Central memory CD4-positive, alpha-beta T cell (primary cell): Measurements from ENCODE around the gene CNPPD1.

Experiments
- DNase-seq: peaks from one replicate; pipeline ENCODE4 v3.0.0; 2022
- total RNA-seq, 3 experiments: gene quantifications; one replicate each; lab custom pipeline; 2026; lab: John Stamatoyannopoulos, UW

The CNPPD1 gene
- total RNA-seq, result 40.3 to 108 (median 80.2) reads per million in 3 experiments

- peak; percentile 89 for DNase-seq
Observed at GRCh38 chr2:219176818-219177551, at the start of gene CNPPD1. Gene CNPPD1 (minus strand): TSS chr2:219176925. CDS start chr2:219176828, 97 bp downstream.

- DNase-seq, result no peak
Observed at GRCh38 chr2:219225350-219225749, 48.6 kb upstream of the CNPPD1 start.

- no peak for DNase-seq
Observed at GRCh38 chr2:219223831-219224610, 47.3 kb upstream of the CNPPD1 start.

- no peak for DNase-seq
Observed at GRCh38 chr2:219221957-219222518, 45.3 kb upstream of the CNPPD1 start.

GRCh38 chr2:219220652-219221402, 44.1 kb upstream of the CNPPD1 start:
- no peak for DNase-seq

- DNase-seq, result no peak
Observed at GRCh38 chr2:219219784-219220532, 43.2 kb upstream of the CNPPD1 start.

GRCh38 chr2:219218732-219219701, 42.3 kb upstream of the CNPPD1 start, which contains the start of gene ABCB6:
Gene ABCB6 (minus strand): TSS chr2:219218958. CDS start chr2:219218673, 285 bp downstream.
- DNase-seq, result peak; percentile 82

- DNase-seq, result peak; percentile 17
Observed at GRCh38 chr2:219218217-219218731, 41.5 kb upstream of the CNPPD1 start.

GRCh38 chr2:219216535-219216915, 39.8 kb upstream of the CNPPD1 start:
- no peak for DNase-seq

- no peak for DNase-seq
Observed at GRCh38 chr2:219215871-219216534, 39.3 kb upstream of the CNPPD1 start.

GRCh38 chr2:219214786-219215185, 38.1 kb upstream of the CNPPD1 start:
- DNase-seq, result no peak

- DNase-seq, result no peak
Observed at GRCh38 chr2:219214141-219214540, 37.4 kb upstream of the CNPPD1 start.

GRCh38 chr2:219213486-219214071, 36.9 kb upstream of the CNPPD1 start:
- no peak for DNase-seq

GRCh38 chr2:219213026-219213415, 36.3 kb upstream of the CNPPD1 start:
- DNase-seq, result no peak

- no peak for DNase-seq
Observed at GRCh38 chr2:219210886-219211362, 34.2 kb upstream of the CNPPD1 start.

- DNase-seq, result no peak
Observed at GRCh38 chr2:219210196-219210885, 33.6 kb upstream of the CNPPD1 start.

GRCh38 chr2:219209236-219210195, 32.8 kb upstream of the CNPPD1 start:
- DNase-seq, result no peak
